Neural progenitor cell (in vitro differentiated cells): ENCODE data around the gene UPK3A. TPM values are rescaled to one million over a fixed set of nuclear protein-coding genes. Genes with fewer than 3 reads are reported as not detected.
A peak's percentile ranks its signal among the peaks of the same experiment; 100 is the strongest.
"Not testable (repeated sequence)": the region's sequence is repeated elsewhere in the genome, so short reads cannot be mapped to it uniquely, and the experiment has no call there.

ENCODE experiments used
- DNase-seq: peaks from one replicate; pipeline ENCODE4 v3.0.0-alpha.2; 2016; ENCODE audit warnings: low spot score
- H2AFZ ChIP-seq: fragments of 200-600 bp; sonication (generic); replicated peaks from 2 replicates; pipeline ENCODE4 v1.6.1; 2016; ENCODE audit warnings: antibody characterized with exemption
- H3F3A ChIP-seq: fragments of 200-600 bp; sonication (generic); 2 replicates; pipeline ENCODE4 v1.6.1; 2016; ENCODE audit warnings: antibody characterized with exemption, low read depth
- H3K27ac ChIP-seq: fragments of 200-600 bp; sonication (generic); 2 replicates; pipeline ENCODE4 v1.5.1; 2016; ENCODE audit warnings: mild to moderate bottlenecking
- H3K27me3 ChIP-seq: fragments of 200-600 bp; sonication (generic); 2 replicates; pipeline ENCODE4 v1.6.1; 2016; ENCODE audit warnings: mild to moderate bottlenecking, moderate library complexity
- H3K36me3 ChIP-seq: fragments of 200-600 bp; sonication (generic); 2 replicates; pipeline ENCODE4 v1.5.1; 2016
- H3K4me1 ChIP-seq: fragments of 200-600 bp; sonication (generic); 2 replicates; pipeline ENCODE4 v1.6.1; 2016; ENCODE audit warnings: mixed run types
- H3K4me2 ChIP-seq: fragments of 200-600 bp; sonication (generic); 2 replicates; pipeline ENCODE4 v1.6.1; 2016
- H3K4me3 ChIP-seq: fragments of 200-600 bp; sonication (generic); 2 replicates; pipeline ENCODE4 v1.5.1; 2016
- H3K79me2 ChIP-seq: fragments of 200-600 bp; sonication (generic); 2 replicates; pipeline ENCODE4 v1.6.1; 2016; ENCODE audit warnings: low read depth
- H3K9ac ChIP-seq: fragments of 200-600 bp; sonication (generic); 2 replicates; pipeline ENCODE4 v1.6.1; 2016
- H3K9me3 ChIP-seq: fragments of 200-600 bp; sonication (generic); 2 replicates; pipeline ENCODE4 v1.5.1; 2016; ENCODE audit warnings: low read depth
- H4K20me1 ChIP-seq: fragments of 200-600 bp; sonication (generic); 2 replicates; pipeline ENCODE4 v1.6.1; 2016; ENCODE audit warnings: low read depth
- H3K27ac Mint-ChIP-seq: 3 replicates; pipeline ENCODE4 v1.8.0; 2021; ENCODE audit warnings: mixed read lengths
- H3K27me3 Mint-ChIP-seq: 2 replicates; pipeline ENCODE4 v1.8.0; 2022; ENCODE audit warnings: low read depth, mild to moderate bottlenecking, inconsistent platforms, moderate library complexity, mixed read lengths; ENCODE audit not compliant: insufficient read depth
- H3K36me3 Mint-ChIP-seq: 3 replicates; pipeline ENCODE4 v1.8.0; 2021; ENCODE audit warnings: mixed read lengths
- H3K4me1 Mint-ChIP-seq: 3 replicates; pipeline ENCODE4 v1.8.0; 2021; ENCODE audit warnings: mixed read lengths
- H3K4me3 Mint-ChIP-seq: 3 replicates; pipeline ENCODE4 v1.8.0; 2021; ENCODE audit warnings: mild to moderate bottlenecking, moderate library complexity, mixed read lengths
- H3K9me3 Mint-ChIP-seq: 3 replicates; pipeline ENCODE4 v1.8.0; 2020; ENCODE audit warnings: mixed read lengths
- EZH2 ChIP-seq: fragments of 200-600 bp; sonication (generic); IDR thresholded peaks from 2 replicates; pipeline ENCODE4 v1.6.1; 2017; ENCODE audit warnings: antibody characterized with exemption, mild to moderate bottlenecking, moderate library complexity
- EZH2phosphoT487 ChIP-seq: fragments of 200-600 bp; sonication (generic); IDR thresholded peaks from 2 replicates; pipeline ENCODE4 v1.6.1; 2017; ENCODE audit warnings: antibody characterized with exemption
- total RNA-seq: library from RNA; depleted of rRNA; stranded (reverse); fragments of >200 nt; gene quantifications from 2 replicates; pipeline ENCODE4 v1.2.3, GENCODE V29; 2015; ENCODE audit warnings: low replicate concordance
- TF ChIP-seq, protein P1 (sequence below): fragments of 200-600 bp; sonication (generic); IDR thresholded peaks from 2 replicates; pipeline ENCODE4 v1.5.1; 2017; ENCODE audit warnings: antibody characterized with exemption, mild to moderate bottlenecking

Gene UPK3A
- total RNA-seq, 1 donor from 2014 or later: not detected

DNA sequence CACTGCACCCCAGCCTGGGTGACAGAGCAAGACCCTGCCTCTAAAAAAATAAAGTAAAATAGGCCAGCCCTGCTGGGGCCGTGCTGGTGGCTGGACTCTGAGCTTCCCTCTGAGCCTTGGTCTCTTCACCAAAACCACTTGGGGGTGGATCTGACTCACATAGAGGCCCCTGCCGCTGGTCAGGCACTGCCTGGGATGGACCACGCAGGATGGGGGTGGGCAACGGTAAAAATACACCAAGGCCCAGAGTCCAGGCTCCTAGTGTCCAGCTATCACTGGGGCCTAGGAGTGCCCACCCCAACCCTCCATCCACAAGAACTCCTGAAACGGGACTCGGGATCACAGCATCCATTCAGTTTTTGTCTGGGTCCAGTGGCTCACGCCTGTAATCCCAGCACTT, 12.3 kb upstream of the UPK3A start:
- Histone ChIP-seq H3K9me3 (no peaks in the 10 kb centered on the region), H3K27me3 (peaks cover 17% of the 10 kb centered on the region), H3K27ac (no peak overlapping the region), H4K20me1 (no peaks in the 10 kb centered on the region), H2AFZ (no peak overlapping the region), H3K4me2 (no peak overlapping the region), H3F3A (peaks cover 5% of the 10 kb centered on the region), H3K4me1 (peaks cover 9% of the 10 kb centered on the region), H3K4me3 (no peak overlapping the region), H3K36me3 (no peaks in the 10 kb centered on the region), H3K9ac (no peak overlapping the region), H3K79me2 (no peaks in the 10 kb centered on the region)
- peaks cover 13% of the 10 kb centered on the region for H3K4me1 Mint-ChIP-seq
- H3K27me3 Mint-ChIP-seq: peaks cover 29% of the 10 kb centered on the region
- no peaks in the 10 kb centered on the region for H3K36me3 Mint-ChIP-seq
- H3K9me3 Mint-ChIP-seq: no peaks in the 10 kb centered on the region
- DNase-seq: no peak
- H3K27ac Mint-ChIP-seq: no peak overlapping the region
- no peak for TF ChIP-seq EZH2
- TF ChIP-seq, protein P1, sequence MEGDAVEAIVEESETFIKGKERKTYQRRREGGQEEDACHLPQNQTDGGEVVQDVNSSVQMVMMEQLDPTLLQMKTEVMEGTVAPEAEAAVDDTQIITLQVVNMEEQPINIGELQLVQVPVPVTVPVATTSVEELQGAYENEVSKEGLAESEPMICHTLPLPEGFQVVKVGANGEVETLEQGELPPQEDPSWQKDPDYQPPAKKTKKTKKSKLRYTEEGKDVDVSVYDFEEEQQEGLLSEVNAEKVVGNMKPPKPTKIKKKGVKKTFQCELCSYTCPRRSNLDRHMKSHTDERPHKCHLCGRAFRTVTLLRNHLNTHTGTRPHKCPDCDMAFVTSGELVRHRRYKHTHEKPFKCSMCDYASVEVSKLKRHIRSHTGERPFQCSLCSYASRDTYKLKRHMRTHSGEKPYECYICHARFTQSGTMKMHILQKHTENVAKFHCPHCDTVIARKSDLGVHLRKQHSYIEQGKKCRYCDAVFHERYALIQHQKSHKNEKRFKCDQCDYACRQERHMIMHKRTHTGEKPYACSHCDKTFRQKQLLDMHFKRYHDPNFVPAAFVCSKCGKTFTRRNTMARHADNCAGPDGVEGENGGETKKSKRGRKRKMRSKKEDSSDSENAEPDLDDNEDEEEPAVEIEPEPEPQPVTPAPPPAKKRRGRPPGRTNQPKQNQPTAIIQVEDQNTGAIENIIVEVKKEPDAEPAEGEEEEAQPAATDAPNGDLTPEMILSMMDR: no peak
- TF ChIP-seq EZH2phosphoT487: no peak
- no peak overlapping the region for H3K4me3 Mint-ChIP-seq

DNA sequence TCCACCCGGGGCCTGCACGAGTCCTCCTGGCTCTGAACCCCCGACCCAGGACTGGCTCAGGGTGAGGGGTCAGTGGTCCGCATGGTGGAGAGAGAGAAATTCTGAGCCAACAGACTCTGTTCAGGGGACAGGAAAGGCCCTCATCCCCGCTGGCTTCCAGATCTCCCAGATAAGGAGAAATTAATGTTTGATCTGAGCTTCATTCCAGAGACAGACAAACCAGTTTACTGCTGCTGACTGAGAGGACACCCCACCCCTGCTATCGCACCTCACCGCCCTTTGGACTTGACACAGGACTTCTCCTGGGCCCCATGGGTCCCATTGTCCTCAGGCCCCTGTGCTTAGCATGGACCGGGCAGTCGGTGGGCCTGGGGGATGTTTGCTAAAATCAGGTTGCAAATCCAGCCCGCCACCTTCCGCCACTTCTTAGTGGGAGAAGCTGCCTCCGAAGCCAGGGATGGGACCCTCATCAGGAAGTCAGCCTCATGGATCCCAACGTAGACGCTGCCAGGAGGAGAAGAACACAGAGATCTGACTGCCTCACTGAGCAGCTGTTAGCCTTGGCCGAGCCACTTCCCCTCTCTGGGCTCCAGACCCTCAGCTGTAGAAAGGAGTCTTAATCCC, 11.2 kb upstream of the UPK3A start:
- Mint-ChIP-seq H3K9me3 (no peaks in the 10 kb centered on the region), H3K4me1 (peaks cover 13% of the 10 kb centered on the region), H3K27me3 (peaks cover 29% of the 10 kb centered on the region), H3K27ac (peak overlapping the region; percentile 35), H3K36me3 (no peaks in the 10 kb centered on the region), H3K4me3 (no peak overlapping the region)
- Histone ChIP-seq H3K4me3 (no peak overlapping the region), H3K79me2 (no peaks in the 10 kb centered on the region), H3F3A (peaks cover 4% of the 10 kb centered on the region), H3K27ac (no peak overlapping the region), H3K4me2 (no peak overlapping the region), H3K36me3 (no peaks in the 10 kb centered on the region), H2AFZ (no peak overlapping the region), H3K9me3 (no peaks in the 10 kb centered on the region), H3K9ac (no peak overlapping the region), H3K4me1 (peaks cover 9% of the 10 kb centered on the region), H4K20me1 (no peaks in the 10 kb centered on the region), H3K27me3 (peaks cover 17% of the 10 kb centered on the region)
- no peak for TF ChIP-seq EZH2
- no peak for TF ChIP-seq EZH2phosphoT487
- TF ChIP-seq, protein P1: no peak
- no peak for DNase-seq

DNA sequence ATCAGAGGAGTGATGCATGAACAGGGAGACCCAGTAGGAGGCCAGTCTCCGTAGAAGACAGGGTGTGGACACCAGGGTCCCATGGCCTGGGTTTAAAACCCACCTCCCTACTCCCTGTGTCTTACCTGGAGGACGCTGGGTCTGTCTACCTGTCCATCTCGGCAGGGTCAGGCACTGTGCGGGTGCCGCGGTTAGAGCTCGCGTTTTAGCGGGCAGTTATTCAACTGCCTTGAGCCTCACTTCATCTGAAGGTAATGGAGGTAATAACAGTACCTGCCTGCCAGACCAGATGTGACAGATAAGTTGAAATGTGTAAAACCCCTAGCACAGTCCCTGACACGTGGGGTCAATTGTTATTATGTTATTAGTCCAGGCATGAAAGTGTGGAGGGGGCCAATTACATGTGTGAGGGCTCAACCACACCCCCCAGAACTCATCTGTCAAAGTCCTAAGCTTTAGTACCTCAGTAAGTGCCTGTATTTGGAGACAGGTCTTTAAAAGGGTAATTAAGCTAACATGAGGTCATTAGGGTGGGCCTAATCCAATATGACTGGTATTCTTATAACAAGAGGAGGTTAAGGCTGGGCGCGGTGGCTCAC, 8.1 kb upstream of the UPK3A start:
- DNase-seq: no peak
- Mint-ChIP-seq H3K4me1 (peaks cover 3% of the 10 kb centered on the region), H3K9me3 (no peaks in the 10 kb centered on the region), H3K4me3 (no peak overlapping the region), H3K36me3 (no peaks in the 10 kb centered on the region), H3K27me3 (peaks cover 22% of the 10 kb centered on the region), H3K27ac (no peak overlapping the region)
- no peak overlapping the region for H2AFZ ChIP-seq
- TF ChIP-seq, protein P1: no peak
- TF ChIP-seq EZH2 (no peak), EZH2phosphoT487 (no peak)
- no peaks in the 10 kb centered on the region for H3K79me2 ChIP-seq
- H3K9me3 ChIP-seq: no peaks in the 10 kb centered on the region
- no peak overlapping the region for H3K27ac ChIP-seq
- H3F3A ChIP-seq: no peaks in the 10 kb centered on the region
- no peaks in the 10 kb centered on the region for H4K20me1 ChIP-seq
- no peak overlapping the region for H3K4me2 ChIP-seq
- no peaks in the 10 kb centered on the region for H3K27me3 ChIP-seq
- H3K4me1 ChIP-seq: peaks cover 4% of the 10 kb centered on the region
- no peaks in the 10 kb centered on the region for H3K36me3 ChIP-seq
- H3K4me3 ChIP-seq: no peak overlapping the region
- no peak overlapping the region for H3K9ac ChIP-seq

- H3K4me2 ChIP-seq, H3K36me3 Mint-ChIP-seq, H3K9me3 Mint-ChIP-seq, H3F3A ChIP-seq, DNase-seq, H3K27me3 ChIP-seq, H3K4me1 ChIP-seq, H4K20me1 ChIP-seq, H3K9me3 ChIP-seq, H3K9ac ChIP-seq, H3K4me1 Mint-ChIP-seq, H3K36me3 ChIP-seq, H3K4me3 ChIP-seq, H3K79me2 ChIP-seq, H3K27ac ChIP-seq, H2AFZ ChIP-seq, H3K4me3 Mint-ChIP-seq: not testable (repeated sequence)
- peak overlapping the region; percentile 57 for H3K27ac Mint-ChIP-seq
- peaks cover 29% of the 10 kb centered on the region for H3K27me3 Mint-ChIP-seq
Measured at GRCh38 chr22:45277720-45278119, 7.0 kb upstream of the UPK3A start.
